K562 (cell line): ENCODE measurements around the gene KNDC1. TPM values are rescaled to one million over a fixed set of nuclear protein-coding genes. Genes with fewer than 3 reads are reported as not detected.

Experiments used
- ATAC-seq: fragments of 200-7000 bp; cut with Tn5 transposase; 3 replicates; pipeline ENCODE4 v1.9.1; 2020; ENCODE audit warnings: moderate library complexity
- BruUV-seq: library from RNA; stranded (reverse); fragments of 400-500 nt; replicated peaks from 2 replicates; lab custom pipeline; 2021; lab: Mats Ljungman, UMichigan
- CTCF ChIA-PET: fragments of 300-600 bp; formaldehyde crosslinking; extraction: SDS; loops from one replicate; lab custom pipeline; 2021; ENCODE audit warnings: low intra/inter-chr PET ratio; lab: Yijun Ruan, JAX
- POLR2A ChIA-PET: fragments of 300-600, 350-650 bp; sonication (Branson Sonifier 250); formaldehyde crosslinking; extraction: SDS; loops from one replicate; lab custom pipeline; 2021; ENCODE audit warnings: antibody characterized with exemption, inconsistent platforms; lab: Yijun Ruan, JAX
- DNase-seq, 4 experiments: peaks; one replicate each; pipeline versions ENCODE4 v3.0.0 to v3.0.0-alpha.2; 2011 to 2018; ENCODE audit warnings: low spot score in 3 of 4, mixed read lengths in 3 of 4; ENCODE audit errors: extremely low read depth in 1 of 4
- FAIRE-seq: peaks from 2 replicates; lab custom pipeline; 2011; peaks lifted over from hg19 to GRCh38; lab: Jason Lieb, UNC
- H2AFZ ChIP-seq: 2 replicates; pipeline ENCODE4 v1.6.0; 2011; ENCODE audit warnings: low read depth, low read length, control low read depth, inconsistent platforms
- H3K27ac ChIP-seq: fragments of 200-600 bp; 3 replicates; pipeline ENCODE4 v1.8.0; 2011; ENCODE audit warnings: low read depth, mild to moderate bottlenecking, control low read depth, inconsistent platforms, low read length, moderate library complexity, mixed read lengths; ENCODE audit errors: extremely low read depth
- H3K27me3 ChIP-seq, 2 experiments: fragments of 300-600 bp in 1 of 2; 2 replicates in 1 of 2; 3 replicates in 1 of 2; pipeline versions ENCODE4 v1.6.0 to v1.8.0; 2011; ENCODE audit warnings: inconsistent platforms in 2 of 2, low read length in 2 of 2, mild to moderate bottlenecking in 1 of 2, mixed read lengths in 1 of 2, moderate library complexity in 1 of 2; ENCODE audit not compliant: control insufficient read depth in 2 of 2, insufficient read depth in 2 of 2
- H3K36me3 ChIP-seq: fragments of 300-600 bp; 3 replicates; pipeline ENCODE4 v1.8.0; 2011; ENCODE audit warnings: mild to moderate bottlenecking, low read length, inconsistent platforms; ENCODE audit not compliant: control insufficient read depth, insufficient read depth
- H3K4me1 ChIP-seq, 2 experiments: fragments of 200-600 bp in 1 of 2; replicated peaks in 1 of 2; 2 replicates in 1 of 2; 3 replicates in 1 of 2; pipeline versions ENCODE4 v1.5.1 to v1.8.0; 2011; ENCODE audit warnings: inconsistent platforms in 2 of 2, low read length in 2 of 2, mild to moderate bottlenecking in 1 of 2, mixed read lengths in 1 of 2, moderate library complexity in 1 of 2; ENCODE audit not compliant: control insufficient read depth in 2 of 2, insufficient read depth in 2 of 2
- H3K4me2 ChIP-seq: 2 replicates; pipeline ENCODE4 v1.6.1; 2011; ENCODE audit warnings: low read length, control low read depth, inconsistent platforms, mixed read lengths; ENCODE audit not compliant: insufficient read depth
- H3K4me3 ChIP-seq: fragments of 200-600 bp; sonication (generic), shearing (Covaris generic); 2 replicates; pipeline ENCODE4 v1.5.1; 2016; ENCODE audit warnings: control low read depth, inconsistent platforms
- H3K79me2 ChIP-seq: fragments of 200-600 bp; 3 replicates; pipeline ENCODE4 v1.8.0; 2011; ENCODE audit warnings: low read length, inconsistent platforms; ENCODE audit not compliant: control insufficient read depth, insufficient read depth
- H3K9ac ChIP-seq, 2 experiments: 2 replicates each; pipeline versions ENCODE4 v1.6.0 to v1.6.1; 2011; ENCODE audit warnings: low read depth in 2 of 2, low read length in 2 of 2, control low read depth in 1 of 2, inconsistent platforms in 1 of 2, mild to moderate bottlenecking in 1 of 2, mixed read lengths in 1 of 2; ENCODE audit not compliant: insufficient read depth in 1 of 2
- H3K9me1 ChIP-seq: one replicate; pipeline ENCODE4 v1.6.0; 2011; ENCODE audit warnings: inconsistent platforms, mild to moderate bottlenecking, low read length, moderate library complexity; ENCODE audit not compliant: control insufficient read depth, insufficient read depth
- H3K9me3 ChIP-seq: replicated peaks from 2 replicates; pipeline ENCODE4 v1.5.1; 2011; ENCODE audit warnings: low read depth, low read length, inconsistent platforms; ENCODE audit not compliant: control insufficient read depth, insufficient read depth
- H4K20me1 ChIP-seq: replicated peaks from 2 replicates; pipeline ENCODE4 v1.6.1; 2011; ENCODE audit warnings: low read length, inconsistent platforms, mixed read lengths; ENCODE audit not compliant: control insufficient read depth, insufficient read depth
- E2F5 ChIP-seq: sonication (generic); formaldehyde crosslinking; IDR thresholded peaks from 2 replicates; pipeline ENCODE4 v1.8.0; 2022; ENCODE audit warnings: mild to moderate bottlenecking, missing genetic modification reagents
- HDAC8 ChIP-seq: fragments of 450-650 bp; IDR thresholded peaks from 2 replicates; pipeline ENCODE4 v1.6.1; 2016; ENCODE audit warnings: mild to moderate bottlenecking, missing genetic modification characterization, moderate library complexity, missing compliant biosample characterization
- MXD1 ChIP-seq: fragments of 250-450 bp; sonication (Bioruptor Pico); IDR thresholded peaks from 2 replicates; pipeline ENCODE4 v1.8.0; 2021; ENCODE audit warnings: borderline replicate concordance, mild to moderate bottlenecking, moderate library complexity; ENCODE audit not compliant: poor library complexity, severe bottlenecking
- OTX1 ChIP-seq: fragments of 450-650 bp; formaldehyde crosslinking; IDR thresholded peaks from 2 replicates; pipeline ENCODE4 v1.4.0; 2022; ENCODE audit warnings: mild to moderate bottlenecking
- POLR3A ChIP-seq: IDR thresholded peaks from 2 replicates; pipeline ENCODE4 v1.6.1; 2011; ENCODE audit warnings: borderline replicate concordance, mild to moderate bottlenecking, moderate library complexity; ENCODE audit not compliant: insufficient read length, insufficient read depth; ENCODE audit errors: extremely low read depth
- RBM15 ChIP-seq: fragments of 200-400 bp; formaldehyde crosslinking; IDR thresholded peaks from 2 replicates; pipeline ENCODE4 v1.6.1; 2018; ENCODE audit warnings: mild to moderate bottlenecking, low read length, moderate library complexity; ENCODE audit not compliant: insufficient read depth
- SP1 ChIP-seq: sonication (generic); formaldehyde crosslinking; IDR thresholded peaks from 2 replicates; pipeline ENCODE4 v1.8.1; 2022; ENCODE audit warnings: mild to moderate bottlenecking, missing genetic modification reagents
- ZBTB7A ChIP-seq: IDR thresholded peaks from 2 replicates; pipeline ENCODE4 v1.6.1; 2011; ENCODE audit warnings: low read depth, mild to moderate bottlenecking, low read length, moderate library complexity, borderline replicate concordance; ENCODE audit not compliant: control insufficient read depth
- ZBTB8A ChIP-seq: fragments of 450-650 bp; IDR thresholded peaks from 2 replicates; pipeline ENCODE4 v1.6.1; 2018; ENCODE audit warnings: mild to moderate bottlenecking, moderate library complexity; ENCODE audit not compliant: partially characterized antibody
- ZNF140 ChIP-seq: fragments of 250-450 bp; sonication (Bioruptor Pico); IDR thresholded peaks from 2 replicates; pipeline ENCODE4 v1.8.0; 2021; ENCODE audit warnings: moderate library complexity, mild to moderate bottlenecking, inconsistent platforms
- ZNF232 ChIP-seq: sonication (generic); formaldehyde crosslinking; IDR thresholded peaks from 2 replicates; pipeline ENCODE4 v1.8.0; 2022; ENCODE audit warnings: mild to moderate bottlenecking, missing genetic modification reagents
- ZNF282 ChIP-seq: sonication (generic); formaldehyde crosslinking; IDR thresholded peaks from 2 replicates; pipeline ENCODE4 v1.8.1; 2023; ENCODE audit warnings: missing genetic modification reagents
- ZNF561 ChIP-seq: fragments of 450-650 bp; formaldehyde crosslinking; conservative IDR thresholded peaks from 2 replicates; pipeline ENCODE4 v1.4.0; 2020; ENCODE audit warnings: mild to moderate bottlenecking, moderate library complexity
- ZNF75A ChIP-seq: fragments of 450-650 bp; formaldehyde crosslinking; IDR thresholded peaks from 2 replicates; pipeline ENCODE4 v1.4.0; 2020; ENCODE audit warnings: mild to moderate bottlenecking
- ZZZ3 ChIP-seq: fragments of 450-650 bp; IDR thresholded peaks from 2 replicates; pipeline ENCODE4 v1.6.1; 2016; ENCODE audit warnings: antibody characterized with exemption, mild to moderate bottlenecking, moderate library complexity
- WGBS: fragments of 100-300 bp; shearing (Covaris generic); methylation state at CpG from one replicate; pipeline ENCODE4 v1.1.6; 2016; ENCODE audit warnings: low coverage, mixed read lengths; ENCODE audit not compliant: insufficient coverage; ENCODE audit errors: missing lambda C conversion rate; 5-methylcytosine and 5-hydroxymethylcytosine counted together
- in situ Hi-C: fragments of 300-500 bp; cut with MboI; formaldehyde crosslinking; loops from 4 replicates; pipeline ENCODE4 v1.15.0; 2018; ENCODE audit warnings: inconsistent platforms, mixed read lengths
- intact Hi-C: fragments of 100-400 bp; cut with micrococcal nuclease; formaldehyde crosslinking; loops from 2 replicates; pipeline ENCODE4 v1.14.2; 2022
- polyA plus RNA-seq, 8 experiments: library from polyadenylated mRNA; depleted of rRNA in 4 of 8; stranded (reverse) in 5 of 8; unstranded in 3 of 8; fragments of >200 nt; fragmentation: Nextera tagmentation in 2 of 8; fragmentation: Illumina TruSeq in 1 of 8; extraction: Ambion mirVana in 2 of 8; extraction: Trizol in 1 of 8; gene quantifications; 2 replicates each; pipeline versions ENCODE4 v1.2.1 to v1.2.3, GENCODE V29; 2011 to 2014; ENCODE audit warnings: inconsistent platforms in 1 of 8, missing spikeins in 1 of 8
- total RNA-seq, 7 experiments: library from RNA; depleted of rRNA in 6 of 7; stranded (reverse); fragments of >200 nt in 6 of 7; fragmentation: Illumina TruSeq in 2 of 7; extraction: Trizol in 2 of 7; gene quantifications; 2 replicates each; pipeline versions ENCODE4 v1.2.1 to v1.2.3, GENCODE V29; 2011 to 2021; ENCODE audit warnings: low replicate concordance in 1 of 7
- TF ChIP-seq, protein P1 (sequence below): sonication (generic); formaldehyde crosslinking; IDR thresholded peaks from 2 replicates; pipeline ENCODE4 v1.8.1; 2022; ENCODE audit warnings: missing genetic modification reagents
- TF ChIP-seq, protein P2 (sequence below): fragments of 450-650 bp; IDR thresholded peaks from 2 replicates; pipeline ENCODE4 v1.6.1; 2014; ENCODE audit warnings: low read depth, mild to moderate bottlenecking, moderate library complexity, borderline replicate concordance
- TF ChIP-seq, protein P3 (sequence below): sonication (generic); formaldehyde crosslinking; IDR thresholded peaks from 2 replicates; pipeline ENCODE4 v1.8.0; 2022; ENCODE audit warnings: mild to moderate bottlenecking, missing genetic modification reagents

Gene KNDC1
- total and polyA plus RNA-seq, 9 of the 15 experiments (the other 6 are each of a cell fraction or from before 2014, with no cell fraction given), result 0.07 to 0.26 (median 0.11) TPM; not detected in 6

DNA sequence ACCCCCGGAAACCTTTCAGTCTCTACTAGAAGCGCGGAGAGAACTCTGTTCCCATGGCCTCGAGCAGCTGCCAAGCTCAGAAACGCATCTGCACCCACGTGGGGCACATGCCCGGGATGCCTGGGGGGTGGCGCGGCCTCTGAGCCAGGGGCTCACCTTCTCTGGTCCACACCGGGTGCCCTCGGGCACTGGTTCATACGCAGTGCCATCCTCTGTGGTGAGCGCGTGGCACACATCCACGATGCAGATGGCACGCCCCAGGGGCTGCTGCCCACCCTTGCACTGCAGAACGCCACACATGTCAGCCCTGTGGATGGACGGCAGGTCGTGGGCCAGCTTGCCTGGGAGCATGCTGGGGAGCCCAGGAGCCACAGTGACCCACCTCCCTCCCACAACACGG is 110.2 kb downstream of the KNDC1 start:
- Histone ChIP-seq H3K79me2 (no peaks in the 10 kb centered on the region), H4K20me1 (no peaks in the 10 kb centered on the region), H3K4me2 (no peak overlapping the region), H3K4me1 (peaks cover 1 to 86% of the 10 kb centered on the region in 2 experiments; a peak in 4 of 5 replicates), H3K9me3 (no peaks in the 10 kb centered on the region), H3K36me3 (no peaks in the 10 kb centered on the region), H3K4me3 (no peak overlapping the region), H3K27me3 (no peaks in the 10 kb centered on the region), H3K27ac (no peak overlapping the region), H3K9ac (no peak overlapping the region), H2AFZ (no peak overlapping the region), H3K9me1 (no peaks in the 10 kb centered on the region)
- CTCF ChIA-PET, result no interaction called here
- POLR2A ChIA-PET, result interaction anchor here (0.7 kb wide), 1 partner anchor 29 kb away, joined by 3 read pairs; no protein-coding TSS in a partner anchor
- BruUV-seq, result no TSS peak
- TF ChIP-seq ZNF282 (CRISPR knock-in tag) (no peak), ZNF75A (CRISPR knock-in tag) (no peak), ZNF561 (CRISPR knock-in tag) (no peak), HDAC8 (no peak), ZNF140 (no peak), ZBTB8A (no peak), OTX1 (no peak), MXD1 (CRISPR knock-in tag) (no peak), SP1 (no peak), ZBTB7A (no peak), ZNF232 (CRISPR knock-in tag) (no peak), POLR3A (no peak), RBM15 (no peak), ZZZ3 (no peak), E2F5 (CRISPR knock-in tag) (no peak)
- TF ChIP-seq, protein P1, sequence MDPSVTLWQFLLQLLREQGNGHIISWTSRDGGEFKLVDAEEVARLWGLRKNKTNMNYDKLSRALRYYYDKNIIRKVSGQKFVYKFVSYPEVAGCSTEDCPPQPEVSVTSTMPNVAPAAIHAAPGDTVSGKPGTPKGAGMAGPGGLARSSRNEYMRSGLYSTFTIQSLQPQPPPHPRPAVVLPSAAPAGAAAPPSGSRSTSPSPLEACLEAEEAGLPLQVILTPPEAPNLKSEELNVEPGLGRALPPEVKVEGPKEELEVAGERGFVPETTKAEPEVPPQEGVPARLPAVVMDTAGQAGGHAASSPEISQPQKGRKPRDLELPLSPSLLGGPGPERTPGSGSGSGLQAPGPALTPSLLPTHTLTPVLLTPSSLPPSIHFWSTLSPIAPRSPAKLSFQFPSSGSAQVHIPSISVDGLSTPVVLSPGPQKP (CRISPR knock-in tag), result no peak
- TF ChIP-seq, protein P2, sequence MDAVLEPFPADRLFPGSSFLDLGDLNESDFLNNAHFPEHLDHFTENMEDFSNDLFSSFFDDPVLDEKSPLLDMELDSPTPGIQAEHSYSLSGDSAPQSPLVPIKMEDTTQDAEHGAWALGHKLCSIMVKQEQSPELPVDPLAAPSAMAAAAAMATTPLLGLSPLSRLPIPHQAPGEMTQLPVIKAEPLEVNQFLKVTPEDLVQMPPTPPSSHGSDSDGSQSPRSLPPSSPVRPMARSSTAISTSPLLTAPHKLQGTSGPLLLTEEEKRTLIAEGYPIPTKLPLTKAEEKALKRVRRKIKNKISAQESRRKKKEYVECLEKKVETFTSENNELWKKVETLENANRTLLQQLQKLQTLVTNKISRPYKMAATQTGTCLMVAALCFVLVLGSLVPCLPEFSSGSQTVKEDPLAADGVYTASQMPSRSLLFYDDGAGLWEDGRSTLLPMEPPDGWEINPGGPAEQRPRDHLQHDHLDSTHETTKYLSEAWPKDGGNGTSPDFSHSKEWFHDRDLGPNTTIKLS, result no peak
- TF ChIP-seq, protein P3, sequence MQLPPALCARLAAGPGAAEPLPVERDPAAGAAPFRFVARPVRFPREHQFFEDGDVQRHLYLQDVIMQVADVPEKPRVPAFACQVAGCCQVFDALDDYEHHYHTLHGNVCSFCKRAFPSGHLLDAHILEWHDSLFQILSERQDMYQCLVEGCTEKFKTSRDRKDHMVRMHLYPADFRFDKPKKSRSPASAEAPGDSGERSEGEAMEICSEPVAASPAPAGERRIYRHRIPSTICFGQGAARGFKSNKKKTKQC, result no peak
- 67% methylated on average over 5 of the region's 20 CpGs for WGBS
- FAIRE-seq (no peak), DNase-seq (no peak), ATAC-seq (no peak)
- in situ Hi-C loops, result no loop called here
- intact Hi-C loops, result no loop called here
